Urinary bladder (tissue), 4 donors: ENCODE results near the gene PAXIP1. TPM values are rescaled to one million over a fixed set of nuclear protein-coding genes. Genes with fewer than 3 reads are reported as not detected.
"Not testable (repeated sequence)": the region's sequence is repeated elsewhere in the genome, so short reads cannot be mapped to it uniquely, and the experiment has no call there.

Experiments used
- DNase-seq: peaks from one replicate; pipeline ENCODE4 v3.0.0-alpha.2; 2015; ENCODE audit errors: extremely low spot score
- H3K27ac ChIP-seq: one replicate; pipeline ENCODE4 v1.5.1; 2013; ENCODE audit warnings: low read depth, mild to moderate bottlenecking, moderate library complexity
- H3K36me3 ChIP-seq: one replicate; pipeline ENCODE4 v1.6.1; 2013; ENCODE audit warnings: mild to moderate bottlenecking, moderate library complexity; ENCODE audit not compliant: insufficient read depth
- H3K4me1 ChIP-seq: one replicate; pipeline ENCODE4 v1.6.1; 2013; ENCODE audit warnings: mild to moderate bottlenecking, moderate library complexity; ENCODE audit not compliant: insufficient read depth
- H3K4me3 ChIP-seq: one replicate; pipeline ENCODE4 v1.5.1; 2013; ENCODE audit warnings: low read depth, low read length
- WGBS: extraction: QIAGEN DNeasy Blood & Tissue Kit; methylation state at CpG from one replicate; pipeline ENCODE4 v1.1.7; 2013; 5-methylcytosine and 5-hydroxymethylcytosine counted together
- polyA plus RNA-seq: library from polyadenylated mRNA; stranded (reverse); fragments of 200-250 nt; gene quantifications from one replicate; pipeline ENCODE4 v1.2.3, GENCODE V29; 2013
- total RNA-seq: library from RNA; depleted of rRNA; stranded (reverse); fragments of >200 nt; gene quantifications from one replicate; pipeline ENCODE4 v1.2.3, GENCODE V29; 2014
- donor health status: healthy with polysubstance abuse.
- donor health status: healthy.

The PAXIP1 gene
- total and polyA plus RNA-seq, 2 donors = 6.8 to 15.2 TPM

DNA sequence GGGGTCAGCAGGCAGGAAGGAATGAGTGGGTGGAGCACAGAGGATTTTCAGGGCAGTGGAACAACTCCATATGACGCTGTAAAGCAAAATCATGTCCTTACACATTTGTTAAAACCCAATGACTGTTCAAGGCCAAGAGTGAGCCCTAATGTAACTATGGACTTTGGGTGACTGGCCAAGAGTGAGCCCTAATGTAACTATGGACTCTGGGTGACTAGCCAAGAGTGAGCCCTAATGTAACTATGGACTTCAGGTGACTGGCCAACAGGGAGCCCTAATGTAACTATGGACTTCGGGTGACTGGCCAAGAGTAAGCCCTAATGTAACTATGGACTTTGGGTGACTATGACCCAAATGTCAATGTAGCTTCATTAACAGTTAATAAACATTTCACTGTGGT lies 52.0 kb downstream of the PAXIP1 start:
- 97% methylated on average over 2 of the region's 2 CpGs for WGBS
- Histone ChIP-seq H3K36me3 (peaks cover 9% of the 10 kb centered on the region), H3K4me1 (no peaks in the 10 kb centered on the region), H3K4me3 (no peak overlapping the region), H3K27ac (no peak overlapping the region)
- no peak for DNase-seq

DNA sequence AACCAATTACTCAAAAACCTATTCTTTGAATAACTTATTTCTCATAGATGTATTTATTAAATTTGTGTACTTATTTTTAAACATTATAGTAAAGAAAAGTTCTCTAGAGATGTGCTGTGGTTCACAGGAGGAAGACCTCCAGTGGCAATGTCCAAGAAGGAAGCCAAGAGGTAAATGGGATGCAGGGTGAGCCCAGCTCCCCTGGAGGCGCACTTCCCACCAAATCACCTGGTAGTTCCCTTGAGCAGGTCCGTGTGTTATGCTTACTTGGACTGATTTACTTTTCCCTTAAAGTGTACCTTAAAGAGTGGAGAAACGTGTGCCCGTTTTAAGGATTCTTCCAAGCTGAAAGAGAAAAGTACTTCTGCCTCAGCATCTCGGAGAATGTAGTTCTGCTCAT lies 55.3 kb downstream of the PAXIP1 start:
- no peak for DNase-seq
- Histone ChIP-seq H3K36me3 (peaks cover 7% of the 10 kb centered on the region), H3K4me3 (no peak overlapping the region), H3K27ac (no peak overlapping the region), H3K4me1 (no peaks in the 10 kb centered on the region)
- 82% methylated on average over 5 of the region's 5 CpGs for whole genome bisulfite sequencing

DNA sequence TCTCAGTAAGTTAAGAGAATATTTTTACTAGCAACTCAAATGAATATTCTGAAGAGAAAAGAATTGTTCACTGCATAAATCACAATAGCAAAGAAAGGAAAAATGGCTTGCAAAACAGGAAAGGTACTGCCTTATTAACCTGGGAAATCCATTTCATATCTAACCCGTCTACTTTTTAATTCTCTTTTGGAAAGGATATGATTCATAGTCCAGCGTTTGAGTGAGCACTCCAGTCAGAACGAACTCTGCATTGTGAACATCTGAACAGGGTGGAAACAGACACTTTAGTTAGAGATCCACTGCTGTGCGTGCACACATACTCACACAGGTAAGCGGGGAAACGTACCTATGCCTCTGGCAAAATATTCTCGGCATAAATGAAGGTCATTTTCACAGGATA lies 56.8 kb downstream of the PAXIP1 start:
- peaks cover 6% of the 10 kb centered on the region for H3K36me3 ChIP-seq
- DNase-seq = no peak
- H3K4me3 ChIP-seq = no peak overlapping the region
- 91% methylated on average over 7 of the region's 7 CpGs for WGBS
- H3K27ac ChIP-seq = no peak overlapping the region
- H3K4me1 ChIP-seq = no peaks in the 10 kb centered on the region

DNA sequence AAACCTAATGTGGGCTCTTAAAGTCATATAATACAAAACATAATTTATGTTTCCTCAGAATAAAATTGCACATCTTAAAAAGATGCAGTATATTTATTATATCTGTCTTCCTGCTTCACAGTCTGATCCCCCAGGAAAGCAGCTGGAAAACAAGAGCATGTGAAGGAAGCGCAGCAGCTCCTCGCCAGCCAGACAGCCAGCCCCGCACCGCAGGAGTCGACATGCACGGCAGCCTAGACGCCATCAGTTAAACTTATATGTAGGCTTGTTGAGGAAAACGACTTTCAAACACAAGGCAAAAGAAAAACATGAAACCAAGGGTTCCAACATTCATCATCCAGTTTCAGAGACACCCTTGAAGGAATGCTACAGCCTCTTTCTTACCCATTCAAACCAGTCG lies 59.0 kb downstream of the PAXIP1 start:
- WGBS = 87% methylated on average over 9 of the region's 9 CpGs
- no peaks in the 10 kb centered on the region for H3K4me1 ChIP-seq
- H3K36me3 ChIP-seq = peaks cover 3% of the 10 kb centered on the region
- DNase-seq = no peak
- H3K27ac ChIP-seq = no peak overlapping the region
- H3K4me3 ChIP-seq = no peak overlapping the region

DNA sequence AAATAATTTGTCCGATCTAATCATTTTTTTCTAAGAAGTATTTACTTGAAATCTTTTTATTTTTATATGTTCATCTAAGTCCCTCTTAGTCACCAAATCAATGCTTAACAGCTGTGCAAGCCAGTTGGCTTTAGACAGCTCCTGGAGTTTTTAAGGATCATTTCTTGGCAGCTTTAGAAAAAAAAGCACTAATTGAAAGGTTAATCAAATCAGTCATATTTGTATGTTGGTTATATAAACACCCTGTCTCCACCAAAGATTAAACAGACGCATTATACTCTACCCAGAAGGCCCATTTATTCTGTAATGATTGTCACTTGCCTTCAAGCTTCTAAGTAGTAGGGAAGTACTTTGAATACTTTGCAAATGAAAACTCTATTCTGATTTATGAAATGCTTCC lies 60.2 kb downstream of the PAXIP1 start:
- no peak for DNase-seq
- no peak overlapping the region for H3K27ac ChIP-seq
- WGBS = 83% methylated on average over 2 of the region's 2 CpGs
- no peaks in the 10 kb centered on the region for H3K4me1 ChIP-seq
- H3K4me3 ChIP-seq = no peak overlapping the region
- H3K36me3 ChIP-seq = peaks cover 3% of the 10 kb centered on the region

DNA sequence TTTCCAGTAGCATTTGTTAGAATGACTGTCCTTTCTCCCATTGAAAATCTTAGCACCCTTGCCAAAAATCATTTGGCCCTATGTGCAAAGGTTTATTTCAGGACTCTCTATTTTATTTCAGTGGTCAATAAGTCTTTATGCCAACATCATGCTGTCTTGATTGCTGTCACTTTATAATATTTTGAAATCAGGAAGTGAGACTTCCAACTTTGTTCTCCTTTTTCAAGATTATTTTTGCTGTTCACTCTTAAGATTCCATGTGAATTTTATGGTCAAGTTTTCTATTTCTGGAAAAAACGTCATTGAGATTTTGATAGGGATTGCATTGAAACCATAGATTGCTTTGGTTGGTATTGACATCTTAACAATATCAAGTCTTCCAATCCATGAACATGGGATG lies 65.1 kb downstream of the PAXIP1 start:
- no peak for DNase-seq
- H3K36me3 ChIP-seq = no peaks in the 10 kb centered on the region
- 72% methylated on average over 1 of the region's 1 CpG for WGBS
- H3K4me3 ChIP-seq = no peak overlapping the region
- H3K27ac ChIP-seq = no peak overlapping the region
- no peaks in the 10 kb centered on the region for H3K4me1 ChIP-seq

DNA sequence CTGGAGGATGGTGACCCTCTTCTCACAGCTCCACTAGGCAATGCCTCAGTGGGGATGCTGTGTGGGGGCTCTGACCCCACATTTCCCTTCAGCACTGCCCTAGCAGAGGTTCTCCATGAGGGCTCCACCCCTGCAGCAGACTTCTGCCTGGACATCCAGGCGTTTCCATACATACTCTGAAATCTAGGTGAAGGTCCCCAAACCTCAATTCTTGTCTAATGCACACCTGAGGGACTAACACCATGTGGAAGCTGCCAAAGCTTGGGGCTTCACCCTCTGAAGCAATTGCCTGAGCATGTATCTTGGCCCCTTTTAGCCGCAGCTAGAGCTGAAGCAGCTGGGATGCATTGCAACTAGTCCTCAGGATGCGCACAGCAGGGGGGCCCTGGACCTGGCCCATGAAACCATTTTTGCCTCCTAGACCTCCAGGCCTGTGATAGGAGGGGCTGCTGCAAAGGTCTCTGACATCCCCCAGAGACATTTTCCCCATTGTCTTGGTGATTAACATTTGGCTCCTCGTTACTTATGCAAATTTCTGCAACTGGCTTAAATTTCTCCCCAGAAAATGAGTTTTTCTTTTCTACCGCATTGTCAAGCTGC lies 68.5 kb downstream of the PAXIP1 start:
- H3K36me3 ChIP-seq, DNase-seq, H3K4me1 ChIP-seq, H3K27ac ChIP-seq, H3K4me3 ChIP-seq: not testable (repeated sequence)
- 91% methylated on average over 5 of the region's 5 CpGs for WGBS

DNA sequence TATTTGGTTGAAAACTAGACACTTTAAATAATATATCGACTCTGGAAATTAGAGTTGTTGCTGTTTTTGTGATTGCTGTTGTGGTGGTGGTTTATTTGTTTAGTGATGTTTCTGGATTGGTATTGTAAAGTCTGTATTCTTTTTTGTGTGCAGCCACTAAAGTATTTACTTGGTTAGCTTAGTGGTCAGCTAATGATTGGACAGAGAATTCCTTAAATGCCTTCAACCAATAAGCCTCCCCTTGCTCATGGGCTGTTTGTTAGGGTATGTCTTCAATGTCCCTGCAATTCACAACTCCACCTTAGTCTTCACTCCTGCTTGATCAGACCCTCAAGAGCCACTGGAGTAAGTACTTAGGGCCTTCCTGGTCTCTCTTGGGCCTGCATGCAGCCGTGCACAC lies 71.0 kb downstream of the PAXIP1 start:
- no peaks in the 10 kb centered on the region for H3K36me3 ChIP-seq
- no peak overlapping the region for H3K27ac ChIP-seq
- DNase-seq = no peak
- 88% methylated on average over 2 of the region's 2 CpGs for WGBS
- no peak overlapping the region for H3K4me3 ChIP-seq
- no peaks in the 10 kb centered on the region for H3K4me1 ChIP-seq

DNA sequence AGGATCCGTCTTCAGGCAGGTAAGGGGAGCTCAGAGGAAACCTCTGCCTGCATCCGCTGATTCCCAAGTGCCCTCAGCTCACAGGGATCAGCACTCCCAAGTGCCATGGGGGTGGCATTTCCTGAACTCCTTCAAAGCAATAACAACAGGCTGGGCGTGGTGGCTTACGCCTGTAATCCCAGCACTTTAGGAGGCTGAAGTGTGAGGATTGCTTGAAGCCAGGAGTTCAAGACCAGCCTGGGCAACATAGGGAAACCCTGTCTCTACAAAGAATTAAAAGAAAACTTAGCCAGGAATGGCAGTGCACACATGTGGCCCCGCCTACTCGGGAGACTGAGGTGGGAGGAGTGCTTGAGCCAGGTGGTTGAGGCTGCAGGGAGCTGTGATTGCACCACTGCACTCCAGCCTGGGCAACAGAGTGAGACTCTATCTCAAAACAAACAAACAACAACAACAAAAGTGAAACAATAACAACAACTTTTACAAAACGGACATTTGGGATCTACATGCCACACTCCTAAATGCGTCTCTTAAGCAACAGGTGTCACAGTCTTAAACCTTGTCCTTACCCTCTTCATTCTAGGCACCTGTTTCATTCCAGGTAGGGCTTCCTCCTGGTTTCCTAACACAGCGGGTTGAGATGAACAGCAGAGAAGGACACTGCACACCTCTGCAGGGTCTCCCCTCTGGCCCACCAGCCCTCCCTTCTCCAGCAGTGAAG lies 73.8 kb downstream of the PAXIP1 start:
- WGBS = 61% methylated on average over 9 of the region's 9 CpGs
- no peak for DNase-seq
- Histone ChIP-seq H3K4me3 (peak overlapping the region; percentile 51), H3K27ac (peak overlapping the region; percentile 43), H3K4me1 (no peaks in the 10 kb centered on the region), H3K36me3 (no peaks in the 10 kb centered on the region)

DNA sequence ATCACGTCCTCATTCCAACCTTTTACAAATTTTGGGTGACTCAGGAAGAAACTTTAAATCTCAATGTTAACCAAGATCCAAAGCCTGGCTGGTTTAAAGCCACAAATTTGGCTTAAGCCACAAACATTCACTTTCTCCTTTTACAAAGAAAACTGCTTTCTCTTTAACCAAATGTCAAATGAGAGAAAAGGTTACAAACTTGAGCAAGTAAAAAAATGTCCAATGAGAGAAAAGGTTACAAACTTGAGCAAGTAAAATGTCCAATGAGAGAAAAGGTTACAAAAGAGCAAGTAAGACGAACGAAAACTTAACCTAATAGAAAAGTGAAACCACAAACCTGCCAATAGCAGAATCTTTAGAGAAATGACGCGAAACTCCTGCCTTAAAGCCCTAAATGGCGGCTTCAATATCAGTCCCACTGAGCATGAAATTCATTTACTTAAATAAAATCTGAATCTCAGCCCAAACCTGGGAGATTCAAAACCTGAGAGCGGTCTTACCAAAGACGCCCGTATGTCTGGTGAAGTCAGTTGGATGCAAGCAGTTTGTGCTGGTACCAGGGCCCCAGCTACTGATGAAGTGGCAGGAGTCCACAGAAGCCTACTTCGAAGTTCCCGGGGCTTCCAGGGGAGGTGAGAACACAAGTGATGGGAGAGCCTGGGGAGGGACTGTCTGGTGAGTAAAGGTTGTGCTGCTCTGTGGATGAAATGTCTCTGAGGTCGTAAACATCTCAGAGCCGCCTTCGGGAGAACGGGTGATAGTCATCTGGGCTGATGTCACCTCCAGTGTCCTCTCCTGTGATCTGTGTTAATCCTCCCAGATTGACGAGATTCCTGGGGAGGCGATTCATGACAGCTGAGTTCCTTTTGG lies 74.6 kb downstream of the PAXIP1 start:
- DNase-seq = peak; percentile 97
- peak overlapping the region; percentile 55 for H3K4me3 ChIP-seq
- peak overlapping the region; percentile 71 for H3K27ac ChIP-seq
- no peaks in the 10 kb centered on the region for H3K36me3 ChIP-seq
- H3K4me1 ChIP-seq = no peaks in the 10 kb centered on the region
- 4% methylated on average over 17 of the region's 17 CpGs for WGBS

DNA sequence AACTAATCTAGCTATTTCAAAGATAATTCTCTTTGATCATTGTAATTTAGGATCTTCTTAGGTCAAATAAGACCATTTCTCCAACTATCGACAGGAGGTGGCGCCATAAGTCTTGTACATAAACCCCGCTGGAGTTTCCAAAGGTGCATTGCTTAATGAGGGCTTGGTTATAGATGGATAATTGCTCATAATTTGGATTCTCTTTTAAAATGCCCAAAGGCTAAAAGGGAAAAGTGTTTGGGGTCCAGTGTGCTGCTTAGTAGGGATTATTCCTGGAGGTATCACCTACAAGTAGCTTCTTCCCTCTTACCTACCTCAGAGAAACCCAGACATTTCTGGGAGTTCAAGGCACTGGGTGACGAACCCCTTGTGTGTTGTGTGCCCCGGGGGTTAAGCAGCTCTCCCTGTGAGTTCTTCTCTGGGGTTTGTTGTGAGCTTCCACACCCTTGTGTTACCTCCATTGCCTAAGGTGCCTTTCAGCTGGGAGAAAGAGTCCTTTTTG lies 75.2 kb downstream of the PAXIP1 start:
- WGBS = 2% methylated on average over 5 of the region's 5 CpGs
- peak overlapping the region; percentile 55 for H3K4me3 ChIP-seq
- H3K36me3 ChIP-seq = no peaks in the 10 kb centered on the region
- no peaks in the 10 kb centered on the region for H3K4me1 ChIP-seq
- peak; percentile 67 for DNase-seq
- peak overlapping the region; percentile 71 for H3K27ac ChIP-seq

DNA sequence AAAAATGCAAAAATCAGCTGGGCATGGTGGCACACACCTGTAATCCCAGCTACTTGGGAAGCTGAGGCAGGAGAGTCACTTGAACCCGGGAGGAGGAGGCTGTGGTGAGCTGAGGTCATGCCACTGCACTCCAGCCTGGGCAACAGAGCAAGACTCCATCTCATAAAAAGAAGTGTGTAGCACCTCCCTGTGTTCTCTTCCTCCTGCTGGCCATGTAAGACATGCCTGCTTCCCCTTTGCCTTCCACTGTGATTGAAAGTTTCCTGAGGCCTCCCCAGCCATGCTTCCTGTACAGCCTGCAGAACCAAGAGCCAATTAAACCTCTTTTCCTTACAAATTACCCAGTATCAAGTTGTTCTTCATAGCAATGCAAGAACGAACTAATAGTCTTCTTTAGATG lies 80.5 kb downstream of the PAXIP1 start:
- H3K4me1 ChIP-seq, H3K4me3 ChIP-seq, DNase-seq, H3K36me3 ChIP-seq, H3K27ac ChIP-seq: not testable (repeated sequence)
- WGBS = 74% methylated on average over 2 of the region's 2 CpGs

DNA sequence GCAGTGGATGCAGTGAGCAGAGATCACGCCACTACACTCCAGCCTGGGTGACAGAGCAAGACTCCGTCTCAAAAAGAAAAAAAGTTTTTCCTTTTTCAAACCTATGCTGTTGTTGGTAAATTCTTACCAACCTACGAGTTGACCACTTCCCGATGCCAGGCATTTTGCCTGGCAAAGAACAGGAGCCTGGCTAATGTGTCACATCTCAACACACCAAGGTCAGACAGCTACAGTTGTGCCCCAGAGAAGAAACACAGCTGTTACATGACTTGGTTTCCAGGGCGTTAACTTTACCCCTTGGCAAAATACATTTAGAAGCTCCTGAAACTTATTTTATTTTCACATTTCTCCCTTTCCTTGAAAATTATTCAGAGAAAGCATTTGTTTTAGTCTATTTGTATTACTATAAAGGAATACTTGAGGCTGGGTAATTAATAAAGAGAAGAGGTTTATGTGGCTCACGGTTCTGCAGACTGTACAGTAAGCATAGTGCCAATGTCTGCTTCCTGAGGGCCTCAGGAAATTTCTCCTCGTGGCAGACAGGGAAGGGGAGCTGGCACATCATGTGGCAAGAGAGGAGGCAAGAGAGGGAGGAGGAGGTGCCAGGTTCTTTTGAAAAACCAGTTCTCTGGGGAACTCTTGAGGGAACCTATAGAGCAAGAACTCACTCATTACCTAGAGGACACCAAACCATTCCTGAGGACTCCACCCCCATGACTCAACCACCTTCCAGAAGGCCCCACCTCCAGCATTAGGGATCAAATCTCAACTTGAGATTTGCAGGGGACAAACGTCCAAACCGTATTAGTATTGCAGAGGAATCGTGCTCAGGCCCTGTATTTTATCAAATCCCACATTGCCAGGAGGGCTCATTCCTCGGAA lies 83.3 kb downstream of the PAXIP1 start:
- Histone ChIP-seq H3K4me1 (no peaks in the 10 kb centered on the region), H3K4me3 (no peak overlapping the region), H3K36me3 (no peaks in the 10 kb centered on the region), H3K27ac (no peak overlapping the region)
- 61% methylated on average over 11 of the region's 11 CpGs for WGBS
- DNase-seq = no peak
